Left colon (tissue), 2 donors: ENCODE data around the gene ACSS1. TPM values are rescaled to one million over a fixed set of nuclear protein-coding genes. Genes with fewer than 3 reads are reported as not detected.

Experiments
- ATAC-seq: fragments of 200-7000 bp; cut with Tn5 transposase; one replicate; pipeline ENCODE4 v1.9.1; 2020; ENCODE audit warnings: mild to moderate bottlenecking, moderate library complexity
- DNase-seq, 2 donors: peaks; one replicate each; pipeline ENCODE4 v3.0.0-alpha.2; 2020
- intact Hi-C, 2 donors: fragments of 100-400 bp; cut with DNase I in 1 of 2; cut with micrococcal nuclease in 1 of 2; formaldehyde crosslinking; loops; one replicate each; pipeline versions ENCODE4 v1.11.2 to v1.14.0; 2022; cut with DNase I, micrococcal nuclease
- total RNA-seq, 2 donors: library from RNA; stranded (reverse); fragmentation: NEBNext Ultra II Directional; extraction: Animal tissue kit (Norgen Biotek cat#: 25700); gene quantifications; one replicate each; pipeline ENCODE4 v1.2.1, GENCODE V29; 2021
- donor health status: DM: no; HTN: no; CAD: no.
- donor health status: DM: yes; HTN: yes; CAD: no.

The ACSS1 gene
- total RNA-seq, 2 donors from 2014 or later = 37.8 to 43.6 TPM

- intact Hi-C loops = no loop called here
- DNase-seq = peak; percentile 81 to 86
- peak; percentile 96 for ATAC-seq
These were observed 35.3 kb downstream of the ACSS1 start for GRCh38 chr20:25022680-25023079.

GRCh38 chr20:25021336-25021735 lies 36.6 kb downstream of the ACSS1 start:
- ATAC-seq (no peak), DNase-seq (peak in 1 of 2 donors; percentile 8)
- intact Hi-C loops = no loop called here

GRCh38 chr20:25020901-25021301 lies 37.0 kb downstream of the ACSS1 start:
- ATAC-seq = no peak
- DNase-seq = peak in 1 of 2 donors; percentile 17
- intact Hi-C loops = no loop called here

GRCh38 chr20:25020345-25020744 lies 37.6 kb downstream of the ACSS1 start:
- no peak for ATAC-seq
- peak in 1 of 2 donors; percentile 11 for DNase-seq
- intact Hi-C loops = no loop called here

GRCh38 chr20:25019381-25020155 lies 38.4 kb downstream of the ACSS1 start:
- DNase-seq = peak in 1 of 2 donors; percentile 15
- intact Hi-C loops = no loop called here
- no peak for ATAC-seq

- DNase-seq = peak in 1 of 2 donors; percentile 16
- ATAC-seq = no peak
- intact Hi-C loops = no loop called here
These were observed 39.1 kb downstream of the ACSS1 start for GRCh38 chr20:25018841-25019240.

GRCh38 chr20:25018425-25018824 lies 39.5 kb downstream of the ACSS1 start:
- no peak for DNase-seq
- no peak for ATAC-seq
- intact Hi-C loops = no loop called here

- peak; percentile 91 for ATAC-seq
- DNase-seq = peak; percentile 66 to 84
- intact Hi-C loops = no loop called here
These were observed 40.6 kb downstream of the ACSS1 start for GRCh38 chr20:25017257-25017803.

GRCh38 chr20:25016471-25016870 lies 41.5 kb downstream of the ACSS1 start:
- ATAC-seq (no peak), DNase-seq (peak in 1 of 2 donors; percentile 18)
- intact Hi-C loops = no loop called here

GRCh38 chr20:25015986-25016385 lies 42.0 kb downstream of the ACSS1 start:
- ATAC-seq (no peak), DNase-seq (peak in 1 of 2 donors; percentile 28)
- intact Hi-C loops = no loop called here

GRCh38 chr20:25014816-25015215 lies 43.1 kb downstream of the ACSS1 start:
- DNase-seq = peak in 1 of 2 donors; percentile 47
- no peak for ATAC-seq
- intact Hi-C loops = no loop called here

GRCh38 chr20:25013478-25014380 lies 44.2 kb downstream of the ACSS1 start:
- ATAC-seq (no peak), DNase-seq (peak in 1 of 2 donors; percentile 15)
- intact Hi-C loops = no loop called here

GRCh38 chr20:25012616-25013189 lies 45.2 kb downstream of the ACSS1 start:
- DNase-seq (peak in 1 of 2 donors; percentile 4), ATAC-seq (no peak)
- intact Hi-C loops = no loop called here

GRCh38 chr20:25011831-25012241 lies 46.1 kb downstream of the ACSS1 start:
- DNase-seq (peak in 1 of 2 donors; percentile 14), ATAC-seq (no peak)
- intact Hi-C loops = no loop called here

- intact Hi-C loops = no loop called here
- ATAC-seq (no peak), DNase-seq (peak in 1 of 2 donors; percentile 10)
These were observed 46.7 kb downstream of the ACSS1 start for GRCh38 chr20:25011261-25011660.

- DNase-seq = peak in 1 of 2 donors; percentile 24
- no peak for ATAC-seq
- intact Hi-C loops = no loop called here
These were observed 48.5 kb downstream of the ACSS1 start for GRCh38 chr20:25009218-25010145.

GRCh38 chr20:25008388-25009217 lies 49.3 kb downstream of the ACSS1 start:
- DNase-seq (peak in 1 of 2 donors; percentile 23), ATAC-seq (no peak)
- intact Hi-C loops = no loop called here
